ENCODE data around the gene SCAMP3.
"Not testable (repeated sequence)": the region's sequence is repeated elsewhere in the genome, so short reads cannot be mapped to it uniquely, and the experiment has no call there.

The SCAMP3 gene

DNA sequence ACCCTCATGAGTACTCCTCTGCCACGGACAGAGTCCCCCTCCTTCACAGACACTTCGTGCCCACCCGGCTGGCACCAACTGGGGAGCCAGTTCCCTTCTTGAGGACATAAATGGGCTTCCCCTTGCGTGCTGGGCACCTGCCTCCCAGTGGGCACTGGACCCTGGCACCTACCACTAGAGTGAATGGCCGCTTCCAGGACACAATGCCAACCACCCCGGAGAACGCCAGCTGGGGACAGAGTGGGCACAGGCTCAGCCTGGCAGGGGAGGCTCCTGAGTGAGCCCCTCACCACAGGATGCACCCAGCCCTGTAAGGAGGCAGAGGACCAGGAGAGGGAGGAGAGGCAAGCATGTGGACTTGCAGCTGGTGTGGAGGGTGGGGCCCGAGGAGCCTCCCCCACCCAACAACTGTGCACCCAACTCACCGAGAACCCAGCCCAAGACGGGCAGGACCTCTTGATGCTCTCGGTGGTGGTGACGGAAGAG is 7.9 kb downstream of the SCAMP3 start:
- no peak for DNase-seq

DNA sequence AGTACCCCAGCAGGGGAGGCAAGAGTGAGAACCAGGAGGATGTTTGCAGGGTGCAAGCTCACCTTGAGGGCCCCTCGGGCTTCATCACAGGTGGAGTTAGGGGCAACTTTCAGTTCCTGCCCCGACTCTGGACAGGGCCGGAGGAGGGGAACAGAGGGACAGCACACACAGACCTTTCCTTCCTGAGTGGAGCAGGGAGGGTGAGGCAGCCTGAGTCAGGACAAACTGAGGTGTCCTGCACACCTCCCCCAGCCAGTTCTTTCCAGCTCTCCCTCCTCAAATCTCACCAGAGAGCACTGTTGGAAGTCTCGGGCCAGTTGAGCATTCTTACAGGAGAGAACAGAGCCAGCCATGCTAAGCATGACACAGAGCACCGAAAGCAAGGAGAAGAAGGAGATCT is 8.4 kb downstream of the SCAMP3 start:
- DNase-seq: no peak

DNA sequence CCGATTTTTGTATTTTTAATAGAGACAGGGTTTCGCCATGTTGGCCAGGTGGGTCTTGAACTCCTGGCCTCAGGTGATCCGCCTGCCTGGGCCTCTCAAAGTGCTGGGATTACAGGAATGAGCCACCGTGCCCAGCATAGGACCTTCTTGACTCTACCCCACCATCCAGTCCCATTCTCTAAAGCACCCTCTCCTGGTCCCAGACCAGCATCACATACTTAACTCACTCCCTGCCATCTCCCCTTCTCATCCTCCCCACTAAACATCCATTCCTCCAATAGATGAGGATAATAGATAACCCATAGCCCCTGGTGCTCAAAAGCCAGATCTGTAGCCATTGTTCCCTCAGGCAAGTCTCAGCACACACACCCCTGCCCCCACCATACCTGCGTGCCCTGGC is 9.0 kb downstream of the SCAMP3 start:
- no peak for DNase-seq

DNA sequence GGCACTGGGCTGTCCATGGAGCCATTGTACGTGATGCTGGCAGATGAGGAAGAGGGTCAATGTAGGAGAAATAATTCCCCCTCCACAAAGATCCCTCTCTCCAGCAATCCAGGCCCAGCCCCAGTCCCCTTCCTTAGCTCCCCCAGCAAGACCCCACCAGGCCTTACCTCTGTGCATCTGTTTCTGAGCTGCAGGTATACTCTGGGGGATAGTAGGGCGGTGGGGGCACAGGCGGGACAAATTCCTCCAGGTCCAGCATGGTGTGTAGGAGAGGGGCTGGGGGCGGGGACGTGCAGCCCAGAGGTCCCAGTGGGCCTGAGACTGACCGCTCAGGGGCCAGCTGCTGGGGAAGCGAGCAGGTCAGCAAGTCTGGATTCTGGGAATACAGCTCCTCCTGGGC is 10.6 kb downstream of the SCAMP3 start:
- DNase-seq: no peak

DNA sequence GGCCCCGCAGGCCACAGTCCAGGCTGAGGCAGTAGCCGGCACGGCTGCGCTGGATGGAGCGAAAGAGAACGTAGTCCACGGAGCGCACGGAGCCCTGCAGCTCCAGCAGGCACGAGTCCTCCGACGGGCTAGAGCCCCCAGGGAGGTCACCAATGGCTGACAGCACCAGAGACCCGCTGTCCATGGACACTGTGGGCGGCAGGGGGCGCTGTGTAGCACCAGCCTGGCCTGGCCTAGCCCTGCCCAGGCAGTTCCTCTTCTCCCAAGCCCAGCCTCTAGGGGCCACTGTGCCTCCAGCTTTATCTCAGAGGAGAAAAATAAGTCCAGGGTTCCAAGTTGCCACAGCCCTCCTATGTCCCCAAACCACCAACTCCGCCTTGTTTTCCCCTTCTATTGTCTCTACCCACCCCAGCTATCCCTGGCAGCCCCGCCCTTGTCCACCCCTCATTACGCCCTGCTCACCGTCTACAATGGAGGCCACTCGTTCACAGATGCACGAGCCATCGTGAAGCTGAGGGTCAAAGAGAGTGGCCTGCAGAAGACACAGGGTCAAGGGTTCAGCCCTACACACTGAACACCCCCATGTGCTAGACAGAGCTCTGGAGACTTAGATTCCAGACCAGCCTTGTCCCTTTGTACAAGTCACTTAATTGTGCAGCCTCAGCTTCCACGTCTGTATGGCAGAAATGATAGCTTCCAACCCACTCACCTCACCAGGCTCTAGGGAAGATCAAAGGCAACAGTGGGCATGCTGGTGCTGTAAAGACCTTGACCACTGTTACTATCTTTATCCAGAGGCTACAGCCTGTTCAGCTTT is 11.3 kb downstream of the SCAMP3 start:
- peak; percentile 94 to 96 for DNase-seq

DNA sequence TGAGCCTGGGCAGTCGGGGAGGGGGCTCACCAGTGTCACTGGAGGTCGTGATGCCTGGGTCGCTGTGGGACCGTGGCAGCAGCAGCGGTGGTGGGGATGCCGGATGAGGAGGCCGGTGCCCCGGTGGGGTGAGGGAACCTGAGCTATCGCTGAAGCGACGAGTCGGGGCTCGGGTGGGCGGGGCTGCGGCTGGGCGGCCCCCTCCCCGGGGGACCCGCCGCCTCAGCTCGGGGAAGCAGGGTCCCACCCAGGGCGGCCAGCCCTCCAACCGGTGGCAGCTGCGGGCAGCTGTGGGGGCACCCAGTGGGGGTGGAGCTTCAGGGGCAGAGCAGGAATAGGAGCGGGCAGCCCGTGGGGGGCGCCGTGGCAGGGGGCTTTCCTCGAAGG is 11.9 kb downstream of the SCAMP3 start:
- no peak for DNase-seq

DNA sequence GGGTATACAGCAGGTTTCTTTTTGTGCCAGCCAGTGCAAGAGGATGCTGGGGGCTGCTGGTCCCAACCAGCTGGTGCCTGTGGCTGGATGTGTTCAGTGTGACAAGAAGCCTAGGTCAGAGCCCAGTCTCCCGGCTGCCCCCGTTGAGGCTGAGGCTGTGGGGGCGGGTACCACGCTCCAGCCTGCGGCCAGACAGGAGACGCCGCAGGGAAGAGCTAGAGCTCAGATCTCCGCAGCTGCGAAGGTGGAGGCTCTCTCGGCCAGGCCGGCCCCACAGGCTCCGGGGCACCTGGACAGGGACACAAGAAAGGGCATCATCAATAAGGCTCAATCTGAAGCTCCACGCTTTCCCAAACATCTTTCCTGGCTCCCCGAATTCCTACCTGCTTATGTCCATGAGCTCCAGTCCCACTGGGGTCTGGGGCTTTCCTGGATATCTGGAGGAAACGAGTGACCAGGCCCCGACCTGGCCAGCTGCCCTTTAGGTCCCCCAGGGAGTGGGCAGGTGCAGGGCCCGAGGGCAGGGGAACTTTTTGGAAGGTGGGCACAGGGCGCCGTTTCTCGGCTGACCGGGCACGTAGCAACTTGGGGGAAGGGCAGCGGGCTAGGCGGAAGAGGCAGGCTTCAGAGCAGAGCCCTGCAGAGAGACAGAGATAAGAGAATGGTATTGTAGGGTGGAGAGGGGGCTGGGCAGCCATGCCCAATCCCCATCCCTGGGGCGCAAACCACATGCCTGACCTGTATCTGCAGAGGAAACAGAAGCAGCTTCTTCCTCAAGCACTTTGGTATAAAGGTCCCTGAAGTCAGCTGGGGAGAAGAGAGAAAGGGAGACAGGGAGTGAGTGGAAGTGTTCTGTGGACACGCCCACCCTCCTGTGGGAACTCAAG is 14.2 kb downstream of the SCAMP3 start:
- DNase-seq: no peak

DNA sequence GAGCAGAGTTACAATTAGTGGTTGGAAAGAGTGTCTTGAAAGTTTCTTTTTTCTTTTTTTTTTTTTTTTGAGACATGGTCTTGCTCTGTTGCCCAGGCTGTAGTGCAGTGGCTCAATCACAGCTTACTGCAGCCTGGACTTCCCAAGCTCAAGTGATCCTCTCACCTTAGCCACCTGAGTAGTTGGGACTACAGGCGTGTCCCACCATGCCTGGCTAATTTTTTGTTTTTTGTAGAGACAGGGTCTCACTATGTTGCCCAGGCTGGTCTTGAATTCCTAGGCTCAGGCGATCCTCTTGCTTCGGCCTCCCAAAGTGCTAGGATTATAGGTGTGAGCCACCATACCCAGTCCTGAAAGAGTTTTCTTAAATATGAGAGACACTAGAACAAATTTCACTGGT is 15.4 kb downstream of the SCAMP3 start:
- not testable (repeated sequence) for DNase-seq

DNA sequence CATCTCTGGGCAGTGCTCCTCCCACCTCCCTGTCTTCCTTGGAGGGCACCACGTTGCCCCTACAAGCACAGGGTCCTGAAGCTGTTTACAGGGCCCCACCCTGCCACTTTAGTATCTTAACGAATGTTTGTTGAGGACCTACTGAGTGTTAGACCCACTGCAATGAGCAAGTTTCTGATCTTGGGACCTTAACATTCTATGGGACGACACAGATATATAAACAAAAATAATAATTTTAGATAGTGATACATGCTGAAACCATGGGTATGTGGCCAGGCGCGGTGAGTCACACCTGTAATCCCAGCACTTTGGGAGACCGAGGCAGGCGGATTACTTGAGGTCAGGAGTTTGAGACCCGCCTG is 17.0 kb downstream of the SCAMP3 start:
- no peak for DNase-seq

DNA sequence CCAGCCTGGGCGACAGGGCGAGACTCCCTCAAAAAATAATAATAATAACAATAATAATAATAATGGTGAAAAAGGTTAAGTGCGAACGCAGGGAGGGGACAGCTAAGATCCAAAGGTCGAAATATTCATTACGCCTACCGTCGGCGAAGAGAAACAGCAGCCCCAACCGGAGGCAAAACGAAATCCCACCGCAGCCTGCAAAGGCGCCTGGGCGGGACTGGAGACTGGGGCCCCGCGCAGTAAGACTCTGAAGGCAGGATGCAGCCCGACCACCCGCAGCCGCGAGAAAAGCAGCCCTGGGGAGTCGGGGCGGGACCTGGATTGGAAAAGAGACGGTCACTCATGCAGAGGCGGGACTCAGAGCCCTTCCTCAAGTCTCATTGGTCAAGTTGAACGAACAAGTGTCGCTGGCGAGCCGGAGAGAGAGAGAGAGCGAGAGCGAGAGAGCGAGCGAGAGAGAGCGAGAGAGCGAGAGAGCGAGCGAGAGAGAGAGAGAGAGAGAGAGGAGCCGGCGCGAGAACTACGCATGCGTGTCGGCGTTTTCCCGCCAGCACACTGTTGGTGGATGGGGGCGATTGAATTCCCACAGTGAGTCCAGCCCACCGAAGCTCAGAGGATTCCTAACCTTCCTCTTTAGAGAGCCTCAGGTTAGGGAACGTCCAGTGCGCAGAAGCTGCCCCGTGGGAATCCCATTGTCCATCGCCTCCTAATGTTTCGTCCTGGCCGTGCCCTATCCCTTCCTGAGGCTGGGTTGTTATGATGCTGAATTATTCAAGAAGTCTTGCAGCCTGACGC is 17.6 kb downstream of the SCAMP3 start:
- DNase-seq: peak; percentile 99 to 100

DNA sequence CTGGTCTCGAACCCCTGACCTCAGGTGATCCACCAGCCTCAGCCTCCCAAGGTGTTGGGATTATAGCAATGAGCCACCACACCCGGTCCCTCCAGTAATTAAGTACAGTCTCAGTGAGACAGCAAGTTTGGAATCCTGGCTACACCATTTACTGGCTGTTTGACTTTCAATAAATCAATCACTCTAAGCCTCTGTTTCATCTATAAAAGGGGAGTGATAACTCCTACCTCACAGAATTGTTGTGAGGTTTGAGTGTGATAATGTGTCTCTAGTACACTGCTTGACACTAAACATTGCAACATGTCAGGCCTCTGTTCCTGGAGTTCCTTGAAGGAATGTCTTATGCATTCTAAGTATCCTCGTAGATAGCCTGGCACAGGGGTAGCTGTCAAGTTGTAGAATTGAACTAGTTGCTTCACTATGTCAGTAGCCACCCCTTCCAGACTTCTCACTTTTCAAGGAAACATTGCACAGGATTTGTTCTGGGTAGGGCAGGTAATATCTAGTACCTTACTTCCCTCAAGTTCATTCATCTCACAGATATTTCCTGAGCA is 19.3 kb downstream of the SCAMP3 start:
- no peak for DNase-seq

DNA sequence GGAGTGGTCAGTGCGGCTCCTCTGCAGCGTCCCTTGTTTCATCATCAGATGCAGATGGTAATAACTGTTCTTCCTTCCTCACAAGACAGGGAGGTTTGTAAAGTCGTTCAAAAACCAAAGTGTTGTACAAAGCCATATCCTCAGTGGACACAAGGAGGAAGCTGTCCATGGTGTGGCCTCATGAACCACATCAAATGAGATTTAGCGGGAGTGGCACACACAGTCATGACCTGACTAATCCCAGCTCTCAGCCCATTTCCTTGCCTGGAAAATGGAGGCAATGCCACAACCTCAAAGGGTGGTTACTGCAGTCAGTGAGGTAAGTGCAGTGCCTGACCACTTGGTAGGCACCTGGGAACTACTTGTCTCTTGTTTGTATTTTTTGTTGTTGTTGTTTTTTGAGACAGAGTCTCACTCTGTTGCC is 20.3 kb downstream of the SCAMP3 start:
- no peak for DNase-seq

DNA sequence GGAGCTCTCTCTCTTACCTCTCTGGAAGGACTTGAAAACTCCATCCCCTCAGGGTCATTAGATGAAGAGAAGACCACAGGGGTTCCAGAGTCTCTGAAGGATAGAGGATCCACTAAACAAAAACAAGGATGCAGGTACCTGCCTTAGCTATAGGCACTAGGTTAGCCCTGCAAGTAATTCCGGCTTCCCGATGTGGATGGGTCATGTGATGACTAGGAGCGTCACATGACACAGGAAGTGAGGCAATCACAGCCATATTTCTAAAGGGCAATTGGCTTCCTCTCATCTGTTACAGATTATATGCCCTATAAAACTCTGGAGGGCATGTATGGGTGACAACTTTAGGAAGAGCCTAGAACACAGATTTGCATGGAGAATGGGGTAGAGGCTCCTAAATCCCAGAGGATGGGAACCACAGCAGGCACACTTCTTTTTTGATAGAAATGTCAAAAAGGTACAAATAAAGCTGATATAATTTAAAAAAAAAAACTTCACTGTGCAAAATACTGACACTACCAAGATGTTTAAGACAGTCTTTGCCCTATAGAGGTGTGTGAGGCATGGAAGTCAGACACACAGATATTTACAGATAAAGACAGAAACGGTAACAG is 21.0 kb downstream of the SCAMP3 start:
- peak; percentile 77 to 88 for DNase-seq

DNA sequence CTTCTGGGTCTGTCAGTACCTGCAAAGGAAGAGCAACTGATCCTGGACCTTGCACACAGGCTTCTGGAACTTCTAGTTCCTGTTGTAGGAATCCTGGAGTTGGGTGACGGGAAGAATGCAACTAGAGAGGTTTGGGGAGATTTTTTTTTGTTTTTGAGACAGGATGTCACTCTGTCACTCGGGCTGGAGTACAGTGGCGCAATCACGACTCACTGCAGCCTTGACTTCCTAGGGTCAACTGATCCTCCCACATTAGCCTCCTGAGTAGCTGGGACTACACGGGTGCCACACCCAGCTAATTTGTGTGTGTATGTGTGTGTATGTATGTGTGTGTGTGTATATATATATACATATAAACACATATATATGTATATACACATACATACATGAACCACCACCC is 25.7 kb downstream of the SCAMP3 start:
- DNase-seq: no peak

DNA sequence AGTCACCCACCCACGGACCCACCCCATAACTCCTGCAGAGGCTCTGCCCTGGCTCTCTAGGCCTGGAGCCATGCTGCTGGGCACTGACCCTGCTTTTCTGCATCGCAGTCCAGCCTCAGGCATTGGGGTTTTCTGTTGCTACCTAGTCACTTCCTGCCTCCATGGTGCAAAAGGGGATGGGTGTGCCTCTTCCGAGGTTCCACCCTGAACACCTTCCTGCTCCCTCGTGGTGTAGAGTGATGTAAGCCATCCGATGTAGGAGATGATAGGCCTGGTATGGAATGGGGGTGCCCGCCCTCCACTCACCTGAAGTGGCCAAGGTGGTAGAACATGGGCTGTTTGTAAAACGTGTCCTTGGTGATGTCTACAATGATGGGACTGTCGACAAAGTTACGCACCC is 26.8 kb downstream of the SCAMP3 start:
- DNase-seq: not testable (repeated sequence)

DNA sequence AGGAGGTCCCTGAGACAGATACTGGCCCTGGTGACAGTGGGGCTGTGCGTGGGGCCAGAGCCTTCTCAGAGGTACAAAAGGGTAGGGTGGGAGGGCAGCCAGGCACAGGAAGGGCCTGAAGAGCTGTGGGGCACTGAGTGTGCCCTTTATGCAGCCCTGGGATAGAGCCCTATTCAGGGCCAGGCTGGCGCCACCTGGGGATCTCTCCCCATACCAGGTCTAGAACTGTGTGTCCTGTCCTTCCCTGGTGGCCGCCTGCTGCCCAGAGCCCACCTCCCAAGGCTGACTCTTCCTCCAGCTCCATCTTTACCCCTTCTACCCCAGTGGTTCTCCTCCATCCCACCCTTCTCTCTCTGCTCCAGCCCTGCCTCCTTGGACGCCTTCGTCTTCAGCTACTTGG is 28.7 kb downstream of the SCAMP3 start:
- DNase-seq: not testable (repeated sequence)

DNA sequence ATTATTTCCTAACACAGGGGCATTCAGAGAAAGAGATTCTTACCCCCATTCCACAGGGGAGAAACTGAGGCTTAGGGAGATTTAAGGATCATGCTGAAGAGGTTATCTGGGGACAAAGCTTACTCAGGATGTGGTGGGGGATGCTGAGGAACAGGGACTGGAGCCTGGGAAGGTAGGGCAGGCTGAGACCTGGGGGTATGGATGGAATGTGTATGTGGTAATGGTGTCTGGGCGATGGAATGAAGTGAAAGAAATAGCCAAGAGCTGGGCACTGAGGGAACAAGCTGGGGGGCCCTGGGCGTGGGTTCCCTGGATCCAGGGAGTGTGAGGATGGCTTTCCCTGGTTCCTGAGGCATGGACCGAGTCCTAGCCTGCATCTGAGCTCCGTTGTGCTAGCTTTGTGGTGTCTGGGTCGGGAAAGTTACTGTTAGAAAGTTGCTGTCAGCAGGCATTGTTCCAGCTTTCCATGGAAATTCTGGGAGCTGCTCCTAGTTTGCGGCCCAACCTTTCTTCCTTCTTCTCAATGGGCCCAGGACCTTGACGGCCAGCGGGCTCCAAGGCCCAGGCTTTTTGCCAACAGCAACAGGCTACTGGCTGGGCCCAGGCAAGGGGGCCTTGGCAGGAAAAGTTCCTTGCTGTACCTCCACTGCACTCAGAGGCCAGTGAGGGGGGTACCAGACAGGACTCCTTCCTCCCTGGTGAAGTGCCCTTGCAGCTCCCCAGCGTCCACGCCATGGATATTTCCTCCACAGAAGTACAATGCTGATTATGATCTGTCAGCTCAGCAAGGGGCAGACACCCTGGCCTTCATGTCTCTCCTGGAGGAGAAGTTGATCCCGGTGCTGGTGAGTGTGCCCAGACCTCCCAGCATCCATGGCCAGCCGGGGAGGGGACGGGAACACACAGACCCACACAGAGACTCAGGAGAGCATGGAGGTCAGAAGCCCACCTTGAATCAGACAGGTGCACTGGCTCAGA is 29.9 kb downstream of the SCAMP3 start:
- DNase-seq: not testable (repeated sequence)

DNA sequence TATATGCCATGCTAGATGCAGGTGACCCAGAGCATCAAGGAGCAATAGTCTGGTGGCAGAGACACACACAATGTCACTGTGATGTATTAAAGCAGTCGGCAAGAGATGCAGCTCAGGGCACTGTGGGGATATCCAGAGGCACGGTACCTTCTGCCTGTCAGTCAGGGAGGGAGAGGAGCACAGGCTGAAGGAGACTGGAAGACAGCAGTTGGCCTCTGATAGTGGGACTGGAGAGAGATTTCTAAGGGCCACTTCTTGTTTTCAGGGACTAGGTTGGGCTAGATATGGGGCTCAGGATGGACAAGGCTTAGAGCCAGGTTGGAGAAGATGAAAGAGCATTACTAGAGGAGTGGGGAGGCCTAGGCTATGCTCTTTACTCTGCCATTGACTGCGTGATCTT is 30.9 kb downstream of the SCAMP3 start:
- not testable (repeated sequence) for DNase-seq

DNA sequence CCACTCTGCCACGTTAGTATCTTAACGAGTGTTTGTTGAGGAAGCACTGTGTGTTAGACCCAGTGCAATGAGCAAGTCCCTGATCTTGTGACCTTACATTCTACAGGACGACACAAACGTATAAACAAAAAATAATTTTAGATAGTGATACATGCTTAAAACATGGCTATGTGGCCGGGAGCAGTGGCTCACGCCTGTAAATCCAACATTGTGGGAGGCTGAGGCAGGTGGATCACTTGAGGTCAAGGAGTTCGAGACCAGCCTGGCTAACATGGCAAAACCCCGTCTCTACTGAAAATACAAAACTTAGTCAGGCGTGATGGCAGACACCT is 34.1 kb downstream of the SCAMP3 start:
- DNase-seq: no peak

DNA sequence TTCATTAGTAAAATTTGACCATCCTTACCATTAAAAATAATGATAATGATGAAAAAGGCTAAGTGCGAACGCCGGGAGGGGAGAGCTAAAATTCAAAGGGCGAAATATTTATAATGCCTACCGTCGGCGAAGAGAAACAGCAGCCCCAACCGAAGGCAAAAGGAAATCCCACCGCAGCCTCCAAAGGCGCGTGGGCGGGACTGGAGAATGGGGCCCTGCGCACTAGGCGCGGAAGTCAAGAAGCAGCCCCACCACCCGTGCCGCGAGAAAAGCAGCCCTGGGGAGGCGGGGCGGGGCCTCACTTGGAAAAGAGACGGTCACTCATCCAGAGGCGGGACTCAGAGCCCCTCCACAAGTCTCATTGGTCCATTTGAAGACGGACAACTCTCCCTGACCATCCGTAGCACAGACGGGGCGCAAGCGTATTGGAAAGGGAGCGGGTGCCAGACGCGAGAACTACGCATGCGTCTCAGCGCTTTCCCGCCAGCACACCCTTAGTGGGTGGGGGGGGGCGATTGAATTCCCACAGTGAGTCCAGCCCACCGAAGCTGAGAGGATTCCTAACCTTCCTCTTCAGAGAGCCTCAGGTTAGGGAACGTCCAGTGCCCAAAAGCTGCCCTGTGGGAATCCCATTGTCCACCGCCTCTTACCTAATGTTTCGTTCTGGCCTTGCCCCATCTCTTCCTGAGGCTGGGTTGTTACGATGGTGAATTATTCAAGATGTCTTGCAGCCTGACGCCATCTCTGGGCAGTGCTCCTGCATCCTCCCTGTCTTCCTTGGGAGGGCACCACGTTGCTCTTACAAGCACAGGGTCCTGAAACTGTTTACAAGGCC is 34.7 kb downstream of the SCAMP3 start:
- DNase-seq: peak; percentile 99 to 100

All from NCI-H446 (cell line).